HG03354 (cell line): ENCODE data around the gene OR51B4.
"Not testable (repeated sequence)": the region's sequence is repeated elsewhere in the genome, so short reads cannot be mapped to it uniquely, and the experiment has no call there.

ENCODE experiments used
- ATAC-seq: cut with Tn5 transposase; IDR thresholded peaks from one replicate; pipeline ENCODE4 v1.9.1; 2021; ENCODE audit warnings: mild to moderate bottlenecking; ENCODE audit not compliant: unreplicated experiment, poor library complexity, severe bottlenecking

The OR51B4 gene

DNA sequence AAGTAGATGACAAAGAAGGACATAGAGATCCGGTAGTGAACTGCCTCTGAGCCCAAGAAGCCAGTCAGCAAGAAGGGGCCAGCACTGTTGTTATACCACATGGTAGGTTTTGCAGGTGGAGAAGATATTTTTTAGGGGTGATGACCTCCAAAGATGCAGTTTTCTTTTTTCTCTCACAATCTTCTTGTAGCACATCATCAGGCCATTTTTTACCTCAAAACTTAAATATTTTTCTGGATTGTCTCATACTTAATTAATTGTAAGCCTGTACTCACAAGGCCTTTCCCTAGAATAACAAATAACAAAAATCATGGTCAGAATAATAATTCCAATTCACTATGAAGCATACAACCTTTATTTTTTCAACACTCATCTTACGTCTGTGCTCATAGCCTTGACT is at the start of gene OR51B4:
Gene OR51B4 (minus strand): TSS at position 101 of the 400 bp plus-strand sequence. CDS start 0 bp downstream, at position 101.
- ATAC-seq = no peak

- no peak for ATAC-seq
These were observed 49.5 kb upstream of the OR51B4 start, which contains the start of gene OR51B6 for GRCh38 chr11:5351208-5351607. Gene OR51B6, plus strand, starts transcription at chr11:5351508. Its CDS starts 0 bp downstream, at chr11:5351508.

DNA sequence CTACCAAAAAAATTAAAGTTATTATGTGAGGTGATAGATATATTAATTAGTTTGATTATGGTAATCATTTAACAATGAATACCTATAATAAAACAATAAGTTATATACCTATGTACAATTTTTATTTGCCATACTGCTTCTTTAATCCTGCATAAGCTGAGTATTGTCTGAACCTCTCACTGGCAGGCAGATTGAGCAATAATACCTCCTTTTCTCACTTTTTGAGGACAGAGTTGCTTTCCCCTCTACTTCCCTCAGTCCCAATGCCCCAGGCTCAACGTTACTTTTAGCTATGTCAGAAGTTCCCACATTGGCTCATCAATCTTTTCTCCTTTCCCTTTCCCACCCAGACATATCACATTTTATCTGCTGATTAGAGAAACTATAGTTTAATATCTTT is 47.8 kb upstream of the OR51B4 start:
- no peak for ATAC-seq

- ATAC-seq = no peak
These were observed 46.9 kb upstream of the OR51B4 start for GRCh38 chr11:5348551-5349194.

GRCh38 chr11:5345831-5346230 is 44.1 kb upstream of the OR51B4 start:
- ATAC-seq = no peak

DNA sequence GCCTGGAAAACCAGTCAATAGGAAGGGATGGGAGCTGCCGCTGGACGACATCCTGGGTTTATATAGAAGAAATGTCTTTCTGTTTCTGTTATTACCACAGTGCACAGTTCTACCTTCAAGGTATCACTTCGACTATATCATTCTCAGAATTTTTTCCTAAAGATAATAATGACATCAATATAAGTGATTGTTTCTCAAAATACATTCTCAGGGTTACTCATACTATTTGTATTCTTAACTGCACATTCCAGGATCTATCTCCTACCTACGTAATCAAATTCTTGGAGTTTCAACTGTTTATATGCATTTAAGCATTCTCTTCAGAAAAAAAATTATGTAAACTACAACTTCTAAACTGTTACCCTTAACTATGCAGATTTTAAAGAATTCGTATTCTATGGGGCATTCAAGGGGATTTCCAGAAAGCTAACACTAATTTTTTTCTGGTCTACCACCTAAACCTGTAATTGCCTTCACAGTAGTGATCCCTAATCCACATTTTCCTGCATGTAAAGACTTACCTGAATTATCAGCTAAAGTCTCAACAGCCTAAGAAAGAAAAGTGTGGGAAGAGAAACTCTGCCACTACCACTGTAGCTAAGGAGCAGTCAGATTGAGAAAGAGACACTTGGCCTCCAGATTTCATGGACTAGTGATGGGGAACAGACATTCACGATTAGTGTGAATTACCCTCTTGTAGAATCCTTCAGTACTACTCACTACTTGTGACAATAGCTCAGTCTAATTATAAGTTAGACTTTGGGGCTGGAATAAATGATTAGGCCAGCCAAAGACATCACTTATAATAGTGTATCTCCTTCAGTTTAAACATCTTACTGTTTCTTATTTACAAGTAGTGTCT is 42.0 kb upstream of the OR51B4 start, which contains the start of gene OR51B5:
Gene OR51B5 (minus strand): TSS at position 51 of the 862 bp plus-strand sequence. CDS start 0 bp downstream, at position 51.
- no peak for ATAC-seq

DNA sequence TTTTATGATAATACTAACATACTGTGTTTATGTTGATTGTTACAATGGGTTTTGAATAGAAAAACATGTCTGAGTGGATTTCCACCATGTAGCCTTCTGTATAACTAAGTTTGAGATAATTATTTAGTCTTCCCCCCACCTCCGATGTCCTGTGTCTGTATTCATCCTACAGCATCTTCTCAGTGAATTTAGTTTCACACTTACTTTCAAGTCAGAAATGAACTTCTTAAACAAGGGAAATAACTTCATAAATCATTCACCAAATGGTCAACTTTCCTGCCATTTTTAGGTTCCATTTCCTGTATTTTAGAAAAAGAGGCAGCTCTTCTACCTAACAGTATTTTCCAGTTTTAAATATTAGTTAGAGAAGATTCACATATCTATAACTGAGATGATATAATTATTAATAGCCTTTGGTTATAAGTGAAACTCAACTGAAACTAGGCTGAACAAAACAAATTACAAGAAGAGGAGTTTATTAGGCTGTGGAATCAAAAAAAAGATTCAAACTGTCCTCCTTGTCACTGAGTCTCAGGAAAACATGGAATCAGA is 38.1 kb upstream of the OR51B4 start:
- peak; percentile 81 for ATAC-seq

DNA sequence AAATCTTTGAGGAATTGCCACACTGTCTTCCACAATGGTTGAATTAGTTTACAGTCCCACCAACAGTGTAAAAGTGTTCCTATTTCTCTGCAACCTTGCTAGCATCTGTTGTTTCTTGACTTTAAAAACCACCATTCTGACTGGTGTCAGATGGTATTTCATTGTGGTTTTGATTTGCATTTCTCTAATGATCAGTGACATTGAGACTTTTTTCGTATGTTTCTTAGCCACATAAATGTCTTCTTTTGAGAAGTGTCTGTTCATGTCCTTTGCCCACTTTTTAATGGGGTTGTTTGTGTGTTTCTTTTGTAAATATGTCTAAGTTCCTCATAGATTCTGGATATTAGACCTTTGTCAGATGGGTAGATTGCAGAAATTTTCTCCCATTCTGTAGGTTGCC is 35.5 kb upstream of the OR51B4 start:
- ATAC-seq = not testable (repeated sequence)

DNA sequence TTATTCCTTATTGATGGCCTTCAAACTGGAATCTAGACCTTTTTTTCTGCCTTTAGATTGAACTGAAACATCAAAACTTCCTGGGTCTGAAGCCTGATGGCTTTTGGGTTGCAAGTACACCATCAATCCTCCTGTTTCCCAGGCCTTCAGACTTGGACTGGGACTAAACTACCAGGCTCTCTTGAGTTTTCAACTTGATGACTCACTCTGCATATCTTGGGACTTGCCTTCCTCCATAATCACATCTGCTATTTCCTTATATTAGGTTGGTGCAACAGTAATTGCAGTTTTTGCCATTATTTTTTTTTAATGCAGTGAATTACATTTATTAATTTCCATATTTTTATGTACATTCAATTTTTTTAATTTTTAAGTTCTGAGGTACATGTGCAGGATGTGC is 34.6 kb upstream of the OR51B4 start:
- no peak for ATAC-seq

DNA sequence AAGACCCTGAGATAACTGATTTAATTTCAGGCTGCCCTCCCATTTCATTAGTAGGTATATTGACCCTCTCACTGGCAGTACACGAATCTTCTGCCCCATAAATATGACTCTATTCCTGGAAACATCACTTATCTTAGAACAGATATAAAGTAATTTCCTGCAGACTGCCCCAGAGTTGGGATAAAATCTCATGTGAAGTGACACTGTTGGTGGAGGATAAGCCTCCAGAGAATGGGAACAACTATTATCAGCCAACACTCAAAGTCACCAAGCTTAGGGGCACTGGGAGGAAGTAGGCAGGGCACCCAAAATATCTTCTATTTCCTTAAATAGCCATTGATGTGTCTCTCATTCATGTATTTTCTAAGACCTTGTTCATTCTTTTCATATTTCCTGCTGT is 33.4 kb upstream of the OR51B4 start:
- ATAC-seq = no peak

DNA sequence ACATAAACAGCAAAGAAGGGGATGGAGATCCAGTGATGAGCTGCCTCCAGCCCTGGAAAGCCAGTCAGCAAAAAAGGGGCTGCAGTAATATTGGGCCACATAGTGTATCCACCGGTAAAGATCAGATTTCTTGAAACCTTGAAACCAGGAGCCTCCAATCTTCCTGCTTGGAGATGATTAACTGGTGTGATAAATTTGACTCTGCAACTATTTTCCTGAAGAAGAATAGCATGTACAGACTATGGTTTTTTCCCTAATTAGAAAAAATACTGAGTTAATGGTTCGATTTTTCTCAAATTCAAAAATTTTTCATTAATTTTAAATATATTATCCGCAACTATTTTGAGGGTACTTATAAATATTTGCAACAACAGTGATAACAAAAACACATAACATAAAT is 22.5 kb upstream of the OR51B4 start, which contains the start of gene OR51B2:
Gene OR51B2 (minus strand): TSS at position 101 of the 400 bp plus-strand sequence. CDS start 0 bp downstream, at position 101.
- no peak for ATAC-seq

DNA sequence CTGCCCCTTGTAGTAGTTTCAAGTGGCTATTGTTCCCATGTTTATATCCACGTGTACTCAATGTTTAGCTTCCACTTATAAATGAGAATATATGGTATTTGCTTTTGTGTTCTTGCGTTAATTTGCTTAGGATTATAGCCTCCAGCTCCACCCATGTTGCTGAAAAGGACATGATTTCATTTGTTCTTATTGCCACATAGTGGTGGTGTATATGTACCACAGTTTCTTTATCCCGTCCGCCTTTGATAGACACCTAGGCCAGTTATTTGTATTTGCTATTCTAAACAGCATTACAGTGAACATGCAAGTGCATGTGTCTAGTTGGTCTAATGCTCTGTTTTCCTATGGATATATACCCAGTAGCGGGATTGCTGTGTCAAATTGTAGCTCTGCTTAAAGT is 15.5 kb upstream of the OR51B4 start:
- ATAC-seq = no peak

GRCh38 chr11:5313326-5314023 is 11.7 kb upstream of the OR51B4 start:
- not testable (repeated sequence) for ATAC-seq

GRCh38 chr11:5310423-5310822 is 8.7 kb upstream of the OR51B4 start:
- no peak for ATAC-seq

DNA sequence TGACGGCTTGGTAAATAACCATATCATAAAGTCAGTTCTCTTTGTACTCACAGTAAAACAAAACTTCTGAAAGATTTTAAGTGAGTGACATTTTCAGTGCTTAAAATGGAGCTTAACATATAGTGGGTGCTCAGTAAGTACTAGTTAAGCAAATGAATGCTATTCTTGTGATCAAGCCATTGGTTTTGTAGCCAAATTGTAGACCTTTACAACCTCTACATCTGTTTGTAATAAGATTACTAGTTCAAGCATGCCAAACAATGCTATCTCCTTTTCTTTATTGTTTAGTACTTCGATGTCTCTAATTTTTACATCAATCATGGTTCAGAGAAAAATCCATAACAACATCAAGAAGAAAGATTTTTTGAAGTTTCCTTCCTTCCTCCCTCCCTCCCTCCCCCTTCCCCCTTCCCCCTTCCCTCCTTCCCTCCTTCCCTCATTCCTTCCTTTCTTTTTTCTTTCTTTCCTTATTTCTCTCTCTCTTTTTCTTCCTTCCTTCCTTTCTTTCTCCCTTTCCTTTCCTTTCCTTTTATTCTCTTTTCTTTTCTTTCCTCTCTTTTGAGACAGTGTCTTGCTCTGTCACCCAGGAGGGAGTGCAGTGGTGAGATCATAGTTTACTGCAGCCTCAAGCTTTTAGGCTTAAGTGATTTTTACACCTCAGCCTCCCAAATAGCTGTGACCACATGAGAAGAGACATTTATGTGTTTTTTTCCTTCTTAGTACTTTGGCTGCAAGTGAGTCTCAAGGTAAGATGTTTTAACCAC is 5.7 kb upstream of the OR51B4 start:
- no peak for ATAC-seq

- no peak for ATAC-seq
These were observed 2.3 kb upstream of the OR51B4 start for GRCh38 chr11:5304046-5304445.

DNA sequence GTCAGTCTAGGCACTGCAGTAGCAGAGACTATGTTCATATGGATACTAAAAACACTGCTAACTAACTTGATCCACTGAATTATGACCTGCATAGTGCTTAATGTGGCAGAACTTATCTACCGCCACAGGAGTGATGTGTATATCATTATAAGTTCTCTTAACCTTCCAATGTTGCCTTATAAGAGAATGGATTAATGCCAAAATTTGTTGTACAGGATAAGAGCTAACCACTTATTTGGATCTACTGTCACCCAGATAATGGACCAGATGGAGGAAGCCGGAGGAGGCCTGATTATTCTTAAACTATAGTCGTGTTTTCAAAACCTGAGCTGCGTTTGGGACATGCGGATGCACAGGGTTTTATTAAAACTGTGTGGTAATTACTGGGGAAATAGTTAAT is 1.9 kb upstream of the OR51B4 start:
- no peak for ATAC-seq

GRCh38 chr11:5300251-5300650 is 1.5 kb downstream of the OR51B4 start:
- no peak for ATAC-seq

DNA sequence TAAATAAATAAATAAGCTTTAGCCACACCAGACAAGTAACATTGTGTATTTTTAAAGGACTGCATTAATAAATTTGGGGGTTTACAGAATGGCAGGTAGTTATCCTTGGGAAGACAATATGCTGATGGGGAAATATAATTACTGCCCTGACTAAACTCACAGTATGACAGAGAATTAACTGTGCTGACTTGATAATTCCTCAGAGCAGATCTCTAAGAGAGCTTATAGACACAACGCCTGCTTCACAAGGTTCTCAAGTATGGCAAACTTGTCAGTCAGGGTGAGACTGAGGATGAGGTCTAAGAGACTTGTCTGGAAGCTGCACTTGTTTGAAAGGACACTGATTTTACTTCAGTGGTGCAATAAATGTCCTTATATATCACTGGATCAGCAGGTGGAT is 3.3 kb downstream of the OR51B4 start:
- ATAC-seq = no peak
